Panc1 (cell line): ENCODE data around the gene ADAMTS16. TPM values are rescaled to one million over a fixed set of nuclear protein-coding genes. Genes with fewer than 3 reads are reported as not detected.

Source experiments
- ATAC-seq: fragments of 200-7000 bp; cut with Tn5 transposase; 2 replicates; pipeline ENCODE4 v1.9.1; 2020; ENCODE audit warnings: mild to moderate bottlenecking, moderate library complexity
- BruUV-seq: library from RNA; stranded (reverse); fragments of 400-500 nt; replicated peaks from 2 replicates; lab custom pipeline; 2021; lab: Mats Ljungman, UMichigan
- CTCF ChIA-PET: fragments of 300-600 bp; sonication (Branson Sonifier 250); formaldehyde crosslinking; loops from one replicate; lab custom pipeline; 2022; ENCODE audit warnings: antibody characterized with exemption; lab: Charles Lee
- POLR2A ChIA-PET: fragments of 300-600 bp; sonication (Branson Sonifier 250); formaldehyde crosslinking; loops from one replicate; lab custom pipeline; 2022; ENCODE audit warnings: antibody characterized with exemption; lab: Charles Lee
- DNase-seq: peaks from one replicate; pipeline ENCODE4 v3.0.0-alpha.2; 2010; ENCODE audit warnings: low read depth, low spot score
- H3K27ac ChIP-seq: 2 replicates; pipeline ENCODE4 v1.5.1; 2011; ENCODE audit warnings: mild to moderate bottlenecking, low read length, inconsistent platforms
- H3K27me3 ChIP-seq: fragments of 200-500 bp; sonication (Bioruptor generic); 2 replicates; pipeline ENCODE4 v1.6.0; 2014; ENCODE audit warnings: low read length, inconsistent platforms; ENCODE audit not compliant: control insufficient read depth, insufficient read depth
- H3K36me3 ChIP-seq: fragments of 200-500 bp; sonication (Bioruptor generic); 2 replicates; pipeline ENCODE4 v1.5.1; 2014; ENCODE audit warnings: inconsistent platforms, mild to moderate bottlenecking, low read length, moderate library complexity; ENCODE audit not compliant: control insufficient read depth, insufficient read depth
- H3K4me1 ChIP-seq: 2 replicates; pipeline ENCODE4 v1.5.1; 2011; ENCODE audit warnings: inconsistent platforms, mild to moderate bottlenecking, low read length, moderate library complexity; ENCODE audit not compliant: control insufficient read depth, insufficient read depth
- H3K4me3 ChIP-seq, 2 experiments: 2 replicates each; pipeline ENCODE4 v1.5.1; 2011 to 2012; ENCODE audit warnings: low read depth in 2 of 2, low read length in 2 of 2, mild to moderate bottlenecking in 2 of 2, inconsistent platforms in 1 of 2, moderate library complexity in 1 of 2
- H3K9me3 ChIP-seq: fragments of 200-500 bp; sonication (Bioruptor generic); 2 replicates; pipeline ENCODE4 v1.5.1; 2014; ENCODE audit warnings: low read depth, mild to moderate bottlenecking, inconsistent platforms, low read length, moderate library complexity; ENCODE audit not compliant: control insufficient read depth, insufficient read depth
- CTCF ChIP-seq: fragments of 450-650 bp; IDR thresholded peaks from 2 replicates; pipeline ENCODE4 v1.5.1; 2017; ENCODE audit warnings: mild to moderate bottlenecking
- POLR2AphosphoS5 ChIP-seq: IDR thresholded peaks from 2 replicates; pipeline ENCODE4 v1.6.1; 2012; ENCODE audit warnings: mild to moderate bottlenecking, low read depth, low read length, moderate library complexity
- SIN3A ChIP-seq: IDR thresholded peaks from 2 replicates; pipeline ENCODE4 v1.6.1; 2012; ENCODE audit warnings: low read depth, mild to moderate bottlenecking, low read length, moderate library complexity, borderline replicate concordance; ENCODE audit not compliant: insufficient read depth
- TCF7L2 ChIP-seq: IDR thresholded peaks from 2 replicates; pipeline ENCODE4 v1.6.1; 2011; ENCODE audit warnings: mild to moderate bottlenecking, low read depth, low read length, inconsistent platforms
- in situ Hi-C: cut with HindIII; loops from 2 replicates; pipeline ENCODE4 v1.10.0; 2016; ENCODE audit warnings: low sequenced_read_pairs, low pct_unique_long_range_greater_than_20kb
- intact Hi-C: fragments of 100-400 bp; cut with micrococcal nuclease; formaldehyde crosslinking; loops from one replicate; pipeline ENCODE4 v1.10.0; 2022; ENCODE audit not compliant: unreplicated experiment
- total RNA-seq: library from RNA; stranded (reverse); gene quantifications from one replicate; pipeline ENCODE4 v1.2.1, GENCODE V29; 2021; ENCODE audit not compliant: unreplicated experiment
- TF ChIP-seq, protein P1 (sequence below), 2 experiments: IDR thresholded peaks; 2 replicates each; pipeline ENCODE4 v1.6.1; 2011 to 2012; ENCODE audit warnings: low read depth in 2 of 2, control low read depth in 1 of 2, low read length in 1 of 2, mild to moderate bottlenecking in 1 of 2, moderate library complexity in 1 of 2; ENCODE audit not compliant: insufficient read depth in 1 of 2

The ADAMTS16 gene
- total RNA-seq, 1 experiment from 2014 or later = 0.54 TPM

DNA sequence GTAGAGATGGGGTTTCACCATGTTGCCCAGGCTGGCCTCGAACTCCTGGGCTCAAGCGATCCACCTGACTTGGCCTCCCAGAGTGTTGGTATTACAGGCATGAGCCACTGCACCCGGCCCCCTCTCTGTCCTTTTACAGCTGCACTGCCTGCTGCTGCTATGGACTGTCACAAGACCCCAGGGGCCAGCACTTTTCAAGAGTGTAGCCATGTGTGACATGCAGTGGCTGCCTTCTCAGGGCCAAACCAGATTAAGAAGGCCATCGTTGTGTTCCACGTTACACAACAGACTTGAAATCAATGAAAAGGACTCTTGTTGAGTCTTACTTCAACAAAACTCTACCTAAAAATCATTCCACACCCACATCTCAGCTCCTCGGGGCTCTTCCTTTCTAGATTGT is 203.4 kb downstream of the ADAMTS16 start:
- POLR2A ChIA-PET = no interaction called here
- CTCF ChIA-PET = no interaction called here
- no peak overlapping the region for H3K4me3 ChIP-seq
- TF ChIP-seq POLR2AphosphoS5 (no peak), CTCF (no peak), TCF7L2 (no peak), SIN3A (no peak)
- TF ChIP-seq, protein P1, sequence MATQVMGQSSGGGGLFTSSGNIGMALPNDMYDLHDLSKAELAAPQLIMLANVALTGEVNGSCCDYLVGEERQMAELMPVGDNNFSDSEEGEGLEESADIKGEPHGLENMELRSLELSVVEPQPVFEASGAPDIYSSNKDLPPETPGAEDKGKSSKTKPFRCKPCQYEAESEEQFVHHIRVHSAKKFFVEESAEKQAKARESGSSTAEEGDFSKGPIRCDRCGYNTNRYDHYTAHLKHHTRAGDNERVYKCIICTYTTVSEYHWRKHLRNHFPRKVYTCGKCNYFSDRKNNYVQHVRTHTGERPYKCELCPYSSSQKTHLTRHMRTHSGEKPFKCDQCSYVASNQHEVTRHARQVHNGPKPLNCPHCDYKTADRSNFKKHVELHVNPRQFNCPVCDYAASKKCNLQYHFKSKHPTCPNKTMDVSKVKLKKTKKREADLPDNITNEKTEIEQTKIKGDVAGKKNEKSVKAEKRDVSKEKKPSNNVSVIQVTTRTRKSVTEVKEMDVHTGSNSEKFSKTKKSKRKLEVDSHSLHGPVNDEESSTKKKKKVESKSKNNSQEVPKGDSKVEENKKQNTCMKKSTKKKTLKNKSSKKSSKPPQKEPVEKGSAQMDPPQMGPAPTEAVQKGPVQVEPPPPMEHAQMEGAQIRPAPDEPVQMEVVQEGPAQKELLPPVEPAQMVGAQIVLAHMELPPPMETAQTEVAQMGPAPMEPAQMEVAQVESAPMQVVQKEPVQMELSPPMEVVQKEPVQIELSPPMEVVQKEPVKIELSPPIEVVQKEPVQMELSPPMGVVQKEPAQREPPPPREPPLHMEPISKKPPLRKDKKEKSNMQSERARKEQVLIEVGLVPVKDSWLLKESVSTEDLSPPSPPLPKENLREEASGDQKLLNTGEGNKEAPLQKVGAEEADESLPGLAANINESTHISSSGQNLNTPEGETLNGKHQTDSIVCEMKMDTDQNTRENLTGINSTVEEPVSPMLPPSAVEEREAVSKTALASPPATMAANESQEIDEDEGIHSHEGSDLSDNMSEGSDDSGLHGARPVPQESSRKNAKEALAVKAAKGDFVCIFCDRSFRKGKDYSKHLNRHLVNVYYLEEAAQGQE (IDR thresholded peaks at IDR 0.05; ENCODE audit: insufficient read depth in 1 of 2, low read depth in 2 of 2, low read length in 1 of 2) = no peak
- no peaks in the 10 kb centered on the region for H3K27me3 ChIP-seq
- intact Hi-C loops (no loop called here), in situ Hi-C loops (no loop called here)
- DNase-seq (no peak), ATAC-seq (no peak)
- no peaks in the 10 kb centered on the region for H3K36me3 ChIP-seq
- H3K27ac ChIP-seq = no peak overlapping the region
- no TSS peak for BruUV-seq
- no peaks in the 10 kb centered on the region for H3K9me3 ChIP-seq
- H3K4me1 ChIP-seq = no peaks in the 10 kb centered on the region

DNA sequence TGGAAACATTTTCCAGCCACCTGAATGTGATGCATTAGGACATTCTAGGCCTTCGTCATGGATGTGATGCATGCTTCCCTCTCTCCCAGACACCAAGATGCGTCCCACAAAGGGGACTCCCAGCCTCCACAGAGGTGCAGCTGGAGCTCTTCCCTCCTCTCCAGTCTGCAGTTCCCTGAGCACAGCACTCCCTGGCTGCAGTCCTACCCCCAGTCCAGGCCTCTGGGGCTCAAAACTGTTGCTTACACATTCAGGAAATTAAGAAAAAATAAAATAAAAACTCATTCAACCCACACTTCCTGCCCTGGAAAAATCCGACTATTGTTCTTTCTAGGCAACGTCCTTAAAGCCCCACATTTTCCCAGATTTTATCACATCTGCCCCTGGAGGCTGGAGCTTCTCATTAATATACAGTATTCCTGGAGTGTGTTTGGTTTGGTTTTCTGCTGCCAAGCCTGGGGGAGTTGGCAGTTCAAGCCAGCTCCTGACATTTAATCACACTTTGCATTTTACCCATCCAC is 204.0 kb downstream of the ADAMTS16 start:
- no peak for TF ChIP-seq CTCF
- TF ChIP-seq TCF7L2 = no peak
- no peak for TF ChIP-seq POLR2AphosphoS5
- no peak for TF ChIP-seq SIN3A
- TF ChIP-seq, protein P1 (IDR thresholded peaks at IDR 0.05; ENCODE audit: insufficient read depth in 1 of 2, low read depth in 2 of 2, low read length in 1 of 2) = no peak
- Histone ChIP-seq H3K36me3 (no peaks in the 10 kb centered on the region), H3K27me3 (no peaks in the 10 kb centered on the region), H3K4me1 (no peaks in the 10 kb centered on the region), H3K4me3 (no peak overlapping the region), H3K9me3 (no peaks in the 10 kb centered on the region), H3K27ac (no peak overlapping the region)
- no TSS peak for BruUV-seq
- DNase-seq (no peak), ATAC-seq (no peak)
- in situ Hi-C loops = no loop called here
- CTCF ChIA-PET = no interaction called here
- POLR2A ChIA-PET = no interaction called here
- intact Hi-C loops = no loop called here
